Central memory CD4-positive, alpha-beta T cell (primary cell): ENCODE measurements around the gene PRR3.

ENCODE experiments used
- DNase-seq: peaks from one replicate; pipeline ENCODE4 v3.0.0; 2022

Gene PRR3

GRCh38 chr6:30571762-30572082 lies 14.6 kb downstream of the PRR3 start:
- no peak for DNase-seq

GRCh38 chr6:30572148-30572547 lies 15.1 kb downstream of the PRR3 start:
- no peak for DNase-seq

GRCh38 chr6:30573113-30573512 lies 16.0 kb downstream of the PRR3 start:
- DNase-seq = no peak

GRCh38 chr6:30578051-30578450 lies 21.0 kb downstream of the PRR3 start:
- DNase-seq = no peak

GRCh38 chr6:30583921-30584320 lies 26.8 kb downstream of the PRR3 start:
- no peak for DNase-seq

- no peak for DNase-seq
Measured at GRCh38 chr6:30589754-30590358, 32.8 kb downstream of the PRR3 start.

GRCh38 chr6:30590509-30590908 lies 33.4 kb downstream of the PRR3 start:
- no peak for DNase-seq

- no peak for DNase-seq
Measured at GRCh38 chr6:30591008-30591407, 33.9 kb downstream of the PRR3 start.

- no peak for DNase-seq
Measured at GRCh38 chr6:30592287-30592686, 35.2 kb downstream of the PRR3 start.

GRCh38 chr6:30597315-30598144 lies 40.4 kb downstream of the PRR3 start:
- DNase-seq = peak; percentile 71

GRCh38 chr6:30598912-30599624 lies 42.0 kb downstream of the PRR3 start:
- no peak for DNase-seq

GRCh38 chr6:30599625-30600324 lies 42.7 kb downstream of the PRR3 start:
- no peak for DNase-seq

GRCh38 chr6:30600451-30600961 lies 43.4 kb downstream of the PRR3 start:
- no peak for DNase-seq

- DNase-seq = no peak
Measured at GRCh38 chr6:30601436-30601814, 44.3 kb downstream of the PRR3 start.

GRCh38 chr6:30601815-30602641 lies 44.9 kb downstream of the PRR3 start:
- DNase-seq = no peak

- DNase-seq = no peak
Measured at GRCh38 chr6:30603961-30604360, 46.9 kb downstream of the PRR3 start.

GRCh38 chr6:30610065-30610464 lies 53.0 kb downstream of the PRR3 start:
- no peak for DNase-seq

- DNase-seq = no peak
Measured at GRCh38 chr6:30611150-30611855, 54.2 kb downstream of the PRR3 start.

GRCh38 chr6:30611856-30612194 lies 54.7 kb downstream of the PRR3 start:
- DNase-seq = no peak

- no peak for DNase-seq
Measured at GRCh38 chr6:30612213-30612612, 55.1 kb downstream of the PRR3 start.

GRCh38 chr6:30612687-30613248 lies 55.7 kb downstream of the PRR3 start:
- no peak for DNase-seq
